HG03135 (cell line): Measurements from ENCODE around the gene TRPM5.

Experiments
- ATAC-seq: cut with Tn5 transposase; IDR thresholded peaks from one replicate; pipeline ENCODE4 v1.9.1; 2021; ENCODE audit warnings: mild to moderate bottlenecking, moderate library complexity; ENCODE audit not compliant: unreplicated experiment

Gene TRPM5

GRCh38 chr11:2423157-2424025 lies 20.9 kb downstream of the TRPM5 start:
- ATAC-seq, result no peak

DNA sequence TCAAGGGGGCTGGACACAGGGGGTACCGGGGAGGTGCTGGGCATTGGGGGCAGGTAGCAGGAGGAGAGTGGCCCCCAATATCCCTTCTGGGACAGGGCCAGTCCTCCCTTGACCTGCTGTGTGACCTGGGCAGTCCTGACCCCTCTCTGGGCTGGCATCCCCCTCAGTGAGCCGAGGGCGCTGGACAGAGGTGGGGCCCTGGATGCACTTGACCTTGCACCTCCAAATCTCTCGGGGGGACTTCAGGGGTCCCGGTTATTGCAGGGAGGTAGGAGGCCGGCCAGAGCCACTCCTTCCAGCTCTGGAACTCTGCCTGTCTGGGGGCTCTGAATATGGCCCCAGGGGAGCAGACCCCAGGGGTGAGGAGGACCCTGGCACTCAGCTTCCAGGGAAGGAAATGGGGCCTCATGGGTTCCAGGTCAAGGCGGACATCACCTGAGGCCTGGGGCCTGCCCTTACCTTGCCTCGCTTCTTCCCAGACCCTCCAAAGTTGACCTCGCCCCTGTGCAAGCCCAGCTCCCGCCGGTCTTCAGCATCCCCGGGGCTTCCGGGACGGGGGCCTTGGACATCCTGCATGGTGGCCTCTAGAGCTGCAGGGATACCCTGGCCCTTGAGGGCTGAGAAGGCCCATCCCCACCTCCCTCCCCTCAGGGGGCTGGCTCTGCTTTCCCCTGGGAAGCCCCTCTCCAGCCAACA lies 21.7 kb downstream of the TRPM5 start:
- ATAC-seq, result no peak

GRCh38 chr11:2421996-2422395 lies 22.3 kb downstream of the TRPM5 start:
- ATAC-seq, result no peak

DNA sequence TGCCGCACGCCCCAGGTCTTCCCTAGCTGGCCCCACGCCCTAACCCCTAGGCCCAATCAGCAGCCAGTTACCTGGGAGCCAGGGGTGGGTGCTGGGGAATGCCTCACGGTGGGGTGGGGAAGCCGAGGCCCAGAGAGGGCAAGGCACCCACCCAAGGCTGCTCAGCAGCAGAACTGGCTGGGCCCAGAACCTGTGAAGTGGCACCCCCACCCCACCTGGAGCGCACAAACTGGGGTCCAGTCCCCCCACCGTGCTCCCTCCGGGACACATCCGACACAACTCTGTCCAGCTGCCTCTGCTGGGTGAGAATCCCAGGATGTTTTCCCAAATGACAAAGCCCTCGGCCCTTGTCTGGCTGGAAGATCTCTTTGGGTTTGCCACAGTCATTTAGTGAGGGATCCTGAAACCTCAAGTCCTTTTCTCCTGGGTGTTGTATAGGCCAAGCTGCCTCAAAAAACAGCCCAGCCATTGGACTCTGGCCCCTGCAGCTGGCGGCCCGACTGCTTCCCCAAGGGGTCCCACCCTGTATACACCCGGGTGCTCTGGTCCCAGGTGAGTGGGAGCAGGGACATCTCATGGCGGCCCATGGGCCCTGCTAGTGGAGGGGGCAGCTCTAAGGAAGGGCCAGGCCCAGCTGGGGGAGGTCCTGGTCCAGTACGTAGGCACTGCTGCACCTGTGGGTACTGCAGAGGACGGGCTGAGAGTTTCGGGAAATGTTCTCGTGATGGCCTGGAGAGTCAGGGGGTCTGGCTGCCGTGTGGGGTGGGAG lies 22.9 kb downstream of the TRPM5 start:
- ATAC-seq, result no peak

DNA sequence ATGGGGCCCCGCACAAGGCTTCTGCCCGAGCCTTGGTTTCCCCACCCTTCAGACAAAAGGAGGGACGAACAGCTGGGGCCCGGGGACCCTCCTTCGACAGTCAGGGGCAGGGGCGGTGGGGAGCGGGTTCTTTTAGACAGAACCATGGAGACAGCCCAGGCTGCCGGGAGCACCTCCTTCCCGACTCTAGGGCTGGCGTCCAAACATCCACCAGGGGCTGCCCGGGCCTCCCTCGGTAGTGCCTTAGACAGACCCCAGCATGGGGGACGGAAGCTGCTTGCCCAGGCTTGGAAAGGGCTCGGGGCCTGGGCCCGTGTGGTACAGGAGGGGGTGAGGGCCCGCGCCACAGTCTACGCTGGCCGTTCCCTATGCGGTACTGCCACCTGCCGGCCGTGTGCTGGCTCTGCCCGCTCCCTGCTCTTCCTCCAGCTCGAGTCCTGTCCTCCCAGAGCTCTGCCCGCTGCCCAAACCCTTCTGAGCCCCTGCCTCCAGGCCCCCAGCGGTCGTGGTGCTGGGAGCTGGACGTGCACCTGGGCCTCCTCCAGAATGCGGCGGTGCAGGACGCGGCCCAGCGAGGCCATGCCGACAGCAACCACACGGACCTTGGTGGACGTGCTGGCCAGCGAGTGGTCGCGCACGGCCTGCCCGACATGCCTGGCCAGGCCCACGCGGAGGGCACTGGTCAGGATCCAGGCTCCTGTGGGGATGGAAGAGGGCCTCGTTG lies 23.6 kb downstream of the TRPM5 start:
- no peak for ATAC-seq

DNA sequence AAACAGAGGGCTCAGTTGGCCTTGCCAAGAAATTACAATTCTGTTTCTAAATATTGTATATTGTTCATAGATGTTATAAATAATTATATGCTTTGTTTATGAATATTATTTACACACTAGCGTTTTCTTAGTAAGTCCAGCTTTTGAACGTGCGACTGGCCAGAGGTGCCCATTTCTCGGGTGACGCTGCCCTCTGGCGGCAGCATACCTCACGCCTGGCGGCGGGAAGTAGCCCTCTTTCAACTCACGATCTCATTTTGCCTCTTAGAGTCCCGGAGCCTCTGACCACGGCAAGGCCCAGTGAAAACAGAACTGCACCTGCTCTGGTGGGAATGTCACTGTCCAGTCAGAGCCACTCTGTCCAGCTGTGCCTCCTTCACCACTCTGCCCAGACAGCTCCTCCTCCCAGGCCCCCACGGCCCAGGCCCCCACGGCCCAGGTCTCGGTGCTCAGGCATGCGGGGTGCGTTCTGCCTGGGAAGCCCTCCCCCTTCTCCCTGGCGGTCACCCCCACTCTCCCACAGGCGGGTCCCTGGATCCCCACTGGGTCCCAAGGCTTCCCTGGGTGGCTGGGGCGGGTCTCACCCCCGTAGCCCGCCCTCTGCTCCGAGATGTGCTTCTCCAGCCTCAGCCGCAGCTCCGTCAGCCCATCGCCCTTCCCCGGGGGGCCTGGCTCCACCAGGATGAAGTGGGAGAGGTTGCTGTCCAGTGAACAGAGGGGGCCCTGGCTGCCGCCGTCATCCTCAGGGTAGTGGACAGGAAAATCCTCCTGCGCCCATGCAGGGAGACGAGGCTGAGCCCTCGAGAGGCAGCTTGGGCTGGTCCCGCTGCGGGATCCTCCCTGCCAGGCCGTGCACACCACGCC lies 24.4 kb downstream of the TRPM5 start:
- no peak for ATAC-seq

GRCh38 chr11:2418693-2419360 lies 25.5 kb downstream of the TRPM5 start:
- ATAC-seq, result no peak

- ATAC-seq, result no peak
Observed at GRCh38 chr11:2417856-2418692, 26.2 kb downstream of the TRPM5 start.

DNA sequence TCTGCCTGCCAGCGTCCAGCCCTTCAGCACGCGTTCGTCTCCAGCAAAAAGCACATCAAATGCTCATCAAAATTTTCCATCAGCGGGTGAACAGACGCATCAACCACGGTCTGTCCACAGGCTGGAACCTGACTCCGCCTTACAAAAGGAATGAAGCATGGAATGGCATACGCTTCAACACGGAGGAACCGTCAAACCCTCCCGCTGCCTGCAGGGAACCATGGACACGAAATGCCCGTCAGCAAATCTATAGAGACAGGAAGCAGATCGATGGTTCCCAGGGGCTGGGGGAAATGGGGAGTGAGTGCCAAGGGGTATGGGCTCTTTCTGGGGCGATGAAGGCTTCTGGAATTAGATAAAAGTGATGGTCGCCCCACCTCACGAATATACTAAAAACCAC lies 27.5 kb downstream of the TRPM5 start:
- no peak for ATAC-seq

- ATAC-seq, result no peak
Observed at GRCh38 chr11:2415601-2416380, 28.5 kb downstream of the TRPM5 start.

- ATAC-seq, result no peak
Observed at GRCh38 chr11:2415171-2415570, 29.1 kb downstream of the TRPM5 start.

DNA sequence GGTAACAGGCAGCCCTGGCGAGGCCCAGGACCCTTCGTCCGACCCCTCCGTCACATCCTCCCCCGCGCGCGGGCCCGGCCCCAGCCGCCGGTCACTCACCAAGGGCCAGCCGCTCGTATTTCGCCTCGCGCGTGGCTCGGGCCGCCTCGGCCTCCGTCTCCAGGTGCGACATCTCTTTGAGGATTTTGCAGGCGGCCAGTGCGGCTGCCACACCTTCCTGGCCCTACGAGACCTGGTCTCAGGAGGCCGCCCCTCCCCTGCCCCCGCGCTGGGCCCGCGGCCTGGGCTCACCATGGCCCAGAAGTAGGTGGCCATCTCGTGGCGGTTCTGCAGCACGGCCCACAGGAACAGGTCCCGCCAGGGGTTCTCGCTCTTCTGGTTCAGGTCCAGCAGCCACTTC lies 29.7 kb downstream of the TRPM5 start:
- no peak for ATAC-seq

DNA sequence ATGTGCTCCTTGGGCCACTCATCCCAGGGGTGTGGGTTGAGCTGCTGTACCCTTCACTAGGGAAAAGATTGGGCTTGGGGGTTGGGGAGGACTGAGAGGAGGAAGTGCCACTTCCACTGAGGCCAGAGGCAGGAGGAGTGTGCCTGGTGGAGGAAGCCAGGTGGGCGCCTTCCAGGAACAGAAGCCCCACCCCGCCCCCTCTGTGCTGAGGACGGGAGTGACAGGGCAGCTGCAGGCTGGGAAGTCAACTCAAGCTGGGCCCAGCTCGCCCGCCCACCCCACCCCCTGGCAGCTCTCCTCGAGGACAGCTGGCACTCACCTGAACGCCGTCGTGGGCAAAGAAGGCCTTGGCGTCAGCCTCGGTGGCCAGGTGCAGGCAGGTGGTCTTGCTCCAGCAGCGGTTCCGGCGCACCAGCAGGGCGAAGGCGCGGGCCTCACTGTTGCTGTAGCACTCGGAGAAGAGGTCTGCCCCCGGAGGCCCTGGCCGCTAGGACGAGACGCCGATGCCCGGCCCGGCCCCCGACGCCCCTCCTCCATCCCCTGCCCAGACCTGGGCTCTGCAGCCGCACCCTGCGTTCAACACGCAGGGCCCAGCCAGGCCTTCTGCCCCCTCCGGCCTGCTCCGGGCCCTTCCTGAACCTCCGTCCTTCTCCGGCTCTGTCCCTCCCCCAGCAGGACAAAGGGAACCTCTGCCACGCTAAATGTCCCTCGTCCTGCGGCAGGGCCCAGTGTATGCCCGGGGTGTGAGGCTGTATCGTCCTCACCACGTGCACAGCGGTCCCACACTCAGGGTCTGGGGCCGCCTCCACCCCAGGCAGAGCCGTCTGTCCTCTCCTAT lies 30.4 kb downstream of the TRPM5 start:
- no peak for ATAC-seq

DNA sequence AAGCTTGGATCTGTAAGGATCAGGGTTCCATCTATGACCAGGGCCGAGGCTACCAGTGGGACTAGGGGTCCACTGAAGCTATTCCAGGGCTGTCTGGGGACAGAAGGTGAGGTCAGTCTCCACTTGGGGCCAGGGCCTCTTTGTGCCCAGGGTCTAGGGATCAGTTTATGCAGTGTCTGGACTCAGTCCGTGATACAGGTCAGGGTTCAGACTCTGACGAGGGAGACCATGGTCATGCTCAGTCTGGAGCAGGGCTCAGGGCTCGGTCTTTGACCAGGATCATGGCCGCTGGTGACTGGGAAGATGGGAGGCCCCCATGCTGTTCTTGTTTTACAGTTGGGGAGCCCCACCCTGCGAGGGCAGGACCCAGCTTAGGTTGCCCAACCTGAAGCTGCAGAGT lies 32.0 kb downstream of the TRPM5 start:
- ATAC-seq, result no peak

DNA sequence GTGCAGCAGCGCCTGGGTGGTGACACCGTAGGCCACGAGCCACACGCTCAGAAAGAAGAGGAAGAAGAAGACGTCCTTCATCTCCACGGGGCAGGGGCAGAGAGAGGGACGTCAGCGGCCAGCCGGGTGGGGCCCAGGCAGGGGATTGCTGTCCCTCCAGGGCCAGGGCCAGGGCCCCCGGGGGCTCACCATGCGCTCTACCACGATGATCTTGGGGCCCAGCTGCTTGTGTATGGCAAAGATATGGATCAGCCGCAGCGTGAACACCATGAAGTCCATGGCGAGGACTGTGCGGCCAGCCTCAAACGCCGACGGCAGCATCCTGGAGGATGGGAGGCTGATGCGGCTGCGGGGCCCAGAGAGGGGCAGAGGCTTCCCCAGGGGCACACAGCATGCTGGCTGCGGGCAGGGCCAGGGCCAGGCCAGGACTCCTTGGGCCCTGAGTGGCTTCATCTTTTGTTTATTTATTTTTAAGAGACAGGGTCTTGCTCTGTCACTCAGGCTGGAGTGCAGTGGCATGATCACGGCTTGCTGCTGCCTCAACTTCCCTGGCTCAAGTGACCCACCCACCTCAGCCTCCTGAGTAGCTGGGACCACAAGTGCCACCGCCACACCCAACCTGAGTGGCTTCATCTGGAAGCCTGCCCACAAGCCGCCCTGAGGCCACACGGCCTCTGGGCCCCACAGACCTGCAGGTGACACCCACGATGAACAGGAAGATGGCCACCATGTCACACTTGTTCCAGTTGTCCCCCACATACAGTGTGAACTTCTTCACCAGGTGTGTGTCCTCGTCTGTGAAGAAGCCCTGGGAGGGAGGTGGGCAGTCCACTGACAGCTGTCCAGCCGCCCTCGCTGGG lies 32.6 kb downstream of the TRPM5 start:
- ATAC-seq, result no peak

DNA sequence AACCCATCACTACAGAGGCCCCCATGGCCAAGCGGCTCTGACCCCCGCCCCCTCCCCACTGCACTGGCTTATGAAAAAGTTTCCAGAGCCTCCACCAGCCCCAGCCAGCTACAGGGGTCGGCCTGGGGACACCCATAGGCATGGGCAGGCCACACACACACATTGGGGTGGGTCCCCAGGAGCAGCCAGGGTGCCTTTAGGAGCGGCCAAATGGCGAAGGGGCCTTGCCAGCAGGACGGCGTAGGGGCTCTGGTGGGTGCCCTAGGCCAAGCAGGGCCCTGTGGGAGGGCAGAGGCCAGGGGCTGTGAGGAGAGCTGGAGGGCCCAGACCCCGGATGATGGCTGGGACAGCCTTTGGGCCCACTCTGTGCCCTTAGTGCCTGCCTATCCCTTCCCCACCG lies 33.7 kb downstream of the TRPM5 start:
- no peak for ATAC-seq
